Breast epithelium (tissue), 4 donors: Measurements from ENCODE around the gene MB21D2. TPM values are rescaled to one million over a fixed set of nuclear protein-coding genes. Genes with fewer than 3 reads are reported as not detected.

Experiments
- DNase-seq, 2 donors: peaks; one replicate each; pipeline ENCODE4 v3.0.0-alpha.2; 2019; ENCODE audit warnings: low spot score in 2 of 2
- H3K27ac ChIP-seq, 2 donors: fragments of 200-600 bp; sonication (generic) in 1 of 2; one replicate each; pipeline ENCODE4 v1.5.1; 2016 to 2019; ENCODE audit warnings: mild to moderate bottlenecking in 1 of 2
- H3K27me3 ChIP-seq, 2 donors: fragments of 200-600 bp; sonication (generic) in 1 of 2; one replicate each; pipeline versions ENCODE4 v1.5.1 to v1.6.0; 2017 to 2019; ENCODE audit warnings: control low read depth in 1 of 2, mild to moderate bottlenecking in 1 of 2
- H3K36me3 ChIP-seq: fragments of 200-600 bp; one replicate; pipeline ENCODE4 v1.5.1; 2019
- H3K4me1 ChIP-seq, 2 donors: fragments of 200-600 bp; sonication (generic); one replicate each; pipeline ENCODE4 v1.5.1; 2016 to 2019; ENCODE audit warnings: control low read depth in 1 of 2
- H3K4me3 ChIP-seq, 3 donors: fragments of 200-600 bp; sonication (generic); 1 replicate in 2 of 3; 2 replicates in 1 of 3; pipeline ENCODE4 v1.5.1; 2016 to 2019; ENCODE audit warnings: mild to moderate bottlenecking in 3 of 3, moderate library complexity in 2 of 3
- H3K9me3 ChIP-seq, 2 donors: fragments of 200-600 bp; sonication (generic) in 1 of 2; one replicate each; pipeline ENCODE4 v1.5.1; 2016 to 2019; ENCODE audit warnings: control low read depth in 1 of 2
- CTCF ChIP-seq, 3 donors: fragments of 450-650 bp; IDR thresholded peaks; one replicate each; pipeline ENCODE4 v1.5.1; 2016 to 2017; ENCODE audit warnings: antibody characterized with exemption in 3 of 3, mild to moderate bottlenecking in 3 of 3, moderate library complexity in 3 of 3
- POLR2A ChIP-seq: fragments of 450-650 bp; IDR thresholded peaks from one replicate; pipeline ENCODE4 v1.6.1; 2016; ENCODE audit warnings: antibody characterized with exemption, mild to moderate bottlenecking, moderate library complexity
- POLR2AphosphoS5 ChIP-seq, 3 donors: sonication (generic); formaldehyde crosslinking; IDR thresholded peaks; one replicate each; pipeline ENCODE4 v1.6.1; 2017; ENCODE audit warnings: antibody characterized with exemption in 3 of 3
- intact Hi-C: fragments of 100-400 bp; cut with DNase I; formaldehyde crosslinking; loops from one replicate; pipeline ENCODE4 v1.15.1; 2023; ENCODE audit warnings: low total_unique reads
- total RNA-seq, 3 donors: library from RNA; depleted of rRNA; stranded (reverse); fragments of >200 nt; gene quantifications; one replicate each; pipeline ENCODE4 v1.1.0, GENCODE V29; 2016

MB21D2 gene
- total RNA-seq, 3 donors from 2014 or later = 4.0 to 11.9 (median 6.2) TPM

- no peak for DNase-seq
- Histone ChIP-seq H3K27ac (no peak overlapping the region), H3K4me3 (no peak overlapping the region), H3K27me3 (no peaks in the 10 kb centered on the region), H3K36me3 (no peaks in the 10 kb centered on the region), H3K9me3 (no peaks in the 10 kb centered on the region), H3K4me1 (no peaks in the 10 kb centered on the region)
- intact Hi-C loops = no loop called here
- no peak for TF ChIP-seq CTCF (IDR thresholded peaks at IDR 0.05)
Observed at GRCh38 chr3:192929755-192930547, 12.3 kb upstream of the MB21D2 start.

GRCh38 chr3:192929146-192929545, 11.5 kb upstream of the MB21D2 start:
- no peaks in the 10 kb centered on the region for H3K9me3 ChIP-seq
- no peak overlapping the region for H3K4me3 ChIP-seq
- no peak for DNase-seq
- no peaks in the 10 kb centered on the region for H3K36me3 ChIP-seq
- no peaks in the 10 kb centered on the region for H3K27me3 ChIP-seq
- H3K4me1 ChIP-seq = no peaks in the 10 kb centered on the region
- H3K27ac ChIP-seq = no peak overlapping the region
- intact Hi-C loops = no loop called here
- no peak for TF ChIP-seq POLR2AphosphoS5 (IDR thresholded peaks at IDR 0.05)
- no peak for TF ChIP-seq CTCF (IDR thresholded peaks at IDR 0.05)
- TF ChIP-seq POLR2A = no peak

- intact Hi-C loops = no loop called here
- no peak for DNase-seq
- H3K27me3 ChIP-seq = no peaks in the 10 kb centered on the region
- no peak overlapping the region for H3K27ac ChIP-seq
- H3K4me3 ChIP-seq = no peak overlapping the region
- no peaks in the 10 kb centered on the region for H3K36me3 ChIP-seq
- no peaks in the 10 kb centered on the region for H3K9me3 ChIP-seq
- H3K4me1 ChIP-seq = no peaks in the 10 kb centered on the region
- TF ChIP-seq CTCF (IDR thresholded peaks at IDR 0.05) (no peak), POLR2AphosphoS5 (IDR thresholded peaks at IDR 0.05) (no peak), POLR2A (no peak)
Observed at GRCh38 chr3:192928720-192929119, 11.1 kb upstream of the MB21D2 start.

GRCh38 chr3:192928016-192928415, 10.4 kb upstream of the MB21D2 start:
- Histone ChIP-seq H3K27ac (no peak overlapping the region), H3K4me1 (no peaks in the 10 kb centered on the region), H3K4me3 (no peak overlapping the region), H3K36me3 (no peaks in the 10 kb centered on the region), H3K27me3 (no peaks in the 10 kb centered on the region), H3K9me3 (no peaks in the 10 kb centered on the region)
- DNase-seq = no peak
- no peak for TF ChIP-seq CTCF (IDR thresholded peaks at IDR 0.05)
- intact Hi-C loops = no loop called here

- Histone ChIP-seq H3K4me3 (no peak overlapping the region), H3K4me1 (no peaks in the 10 kb centered on the region), H3K27me3 (no peaks in the 10 kb centered on the region), H3K27ac (no peak overlapping the region), H3K9me3 (no peaks in the 10 kb centered on the region), H3K36me3 (no peaks in the 10 kb centered on the region)
- intact Hi-C loops = no loop called here
- no peak for TF ChIP-seq POLR2AphosphoS5 (IDR thresholded peaks at IDR 0.05)
- no peak for DNase-seq
Observed at GRCh38 chr3:192927016-192927415, 9.4 kb upstream of the MB21D2 start.
